Mesodermal cell (in vitro differentiated cells): ENCODE results near the gene SLC22A1. TPM values are rescaled to one million over a fixed set of nuclear protein-coding genes. Genes with fewer than 3 reads are reported as not detected.

Experiments used
- H3K27ac ChIP-seq: 2 replicates; pipeline ENCODE4 v1.7.0; 2013; ENCODE audit warnings: mild to moderate bottlenecking, low read depth, low read length, moderate library complexity; ENCODE audit not compliant: severe bottlenecking
- H3K36me3 ChIP-seq: 2 replicates; pipeline ENCODE4 v1.7.1; 2013; ENCODE audit warnings: mild to moderate bottlenecking, low read length, moderate library complexity; ENCODE audit not compliant: control insufficient read depth, insufficient read depth
- H3K4me1 ChIP-seq: one replicate; pipeline ENCODE4 v1.7.1; 2013; ENCODE audit warnings: mild to moderate bottlenecking, low read length; ENCODE audit not compliant: insufficient read depth, control insufficient read depth, poor library complexity, severe bottlenecking
- H3K4me3 ChIP-seq: 2 replicates; pipeline ENCODE4 v1.7.0; 2013; ENCODE audit warnings: low read length, control low read depth, mild to moderate bottlenecking; ENCODE audit not compliant: insufficient read depth, poor library complexity, severe bottlenecking; ENCODE audit errors: extremely low read depth
- H3K9me3 ChIP-seq: 2 replicates; pipeline ENCODE4 v1.7.1; 2013; ENCODE audit warnings: mild to moderate bottlenecking, low read length, moderate library complexity; ENCODE audit not compliant: control insufficient read depth
- WGBS, 2 experiments: methylation state at CpG; one replicate each; pipeline ENCODE4 v1.1.5; 2013; ENCODE audit warnings: missing lambda C conversion rate in 2 of 2; ENCODE audit not compliant: insufficient coverage in 2 of 2; 5-methylcytosine and 5-hydroxymethylcytosine counted together
- polyA plus RNA-seq, 2 experiments: library from polyadenylated mRNA; stranded (reverse); fragments of 50-300 nt; gene quantifications; one replicate each; pipeline ENCODE4 v1.2.3, GENCODE V29; 2013

Gene SLC22A1
- polyA plus RNA-seq (2013, experiment 1 of 2): not detected
- 0.20 TPM for polyA plus RNA-seq (2013, experiment 2 of 2)

GRCh38 chr6:160121558-160121957 is at the start of gene SLC22A1:
Gene SLC22A1 (plus strand): TSS chr6:160121815. CDS start chr6:160121936, 121 bp downstream.
- Histone ChIP-seq H3K9me3 (peaks cover 5% of the 10 kb centered on the region), H3K4me3 (no peak within 1 kb of the TSS), H3K27ac (no peak within 1 kb of the TSS), H3K4me1 (no peaks in the 10 kb centered on the region), H3K36me3 (peaks cover 9% of the 10 kb centered on the region)
- WGBS, 2 experiments: 94 to 99% methylated on average over 8 of the region's 8 CpGs

DNA sequence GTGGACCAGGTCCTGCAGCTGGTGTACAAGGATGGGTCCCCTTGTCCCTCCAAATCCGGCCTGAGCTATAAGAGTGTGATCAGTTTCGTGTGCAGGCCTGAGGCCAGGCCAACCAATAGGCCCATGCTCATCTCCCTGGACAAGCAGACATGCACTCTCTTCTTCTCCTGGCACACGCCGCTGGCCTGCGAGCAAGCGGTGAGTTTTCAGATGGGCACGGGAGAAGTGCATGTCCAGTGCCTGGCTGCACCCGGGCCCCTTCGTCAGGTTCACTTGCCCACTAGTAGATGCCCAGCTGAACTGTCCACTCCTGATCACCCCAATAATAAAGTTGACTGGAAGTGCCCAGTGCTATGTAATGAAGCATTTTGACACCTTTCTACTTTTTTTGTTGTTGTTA is 48.3 kb upstream of the SLC22A1 start:
- H3K9me3 ChIP-seq: no peaks in the 10 kb centered on the region
- no peaks in the 10 kb centered on the region for H3K4me1 ChIP-seq
- WGBS, 2 experiments: 95 to 99% methylated on average over 9 of the region's 9 CpGs
- H3K4me3 ChIP-seq: no peak overlapping the region
- H3K36me3 ChIP-seq: peaks cover 98% of the 10 kb centered on the region
- no peak overlapping the region for H3K27ac ChIP-seq

DNA sequence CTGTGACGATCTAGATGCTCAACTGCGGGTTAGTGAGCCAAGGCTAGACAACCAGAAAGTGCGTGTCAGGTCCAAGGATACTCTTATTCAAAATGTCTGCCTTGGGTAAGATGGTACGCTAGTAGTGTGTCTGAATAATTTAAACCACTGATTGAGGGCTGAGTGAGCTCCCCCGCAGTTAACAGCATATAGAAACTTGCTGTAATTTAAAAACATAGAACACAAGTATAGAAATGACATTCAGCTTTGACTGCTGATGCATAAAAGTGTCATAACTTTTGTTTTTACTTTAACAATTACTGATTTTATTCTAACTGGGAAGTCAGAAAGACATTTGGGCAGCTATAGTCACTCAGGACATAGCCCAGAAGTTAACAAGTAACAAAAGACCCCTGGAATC is 45.6 kb upstream of the SLC22A1 start:
- Histone ChIP-seq H3K4me1 (no peaks in the 10 kb centered on the region), H3K27ac (no peak overlapping the region), H3K4me3 (no peak overlapping the region), H3K36me3 (peaks cover 97% of the 10 kb centered on the region), H3K9me3 (no peaks in the 10 kb centered on the region)
- 93 to 96% methylated on average over 2 to 4 of the region's 5 CpGs for WGBS, 2 experiments

DNA sequence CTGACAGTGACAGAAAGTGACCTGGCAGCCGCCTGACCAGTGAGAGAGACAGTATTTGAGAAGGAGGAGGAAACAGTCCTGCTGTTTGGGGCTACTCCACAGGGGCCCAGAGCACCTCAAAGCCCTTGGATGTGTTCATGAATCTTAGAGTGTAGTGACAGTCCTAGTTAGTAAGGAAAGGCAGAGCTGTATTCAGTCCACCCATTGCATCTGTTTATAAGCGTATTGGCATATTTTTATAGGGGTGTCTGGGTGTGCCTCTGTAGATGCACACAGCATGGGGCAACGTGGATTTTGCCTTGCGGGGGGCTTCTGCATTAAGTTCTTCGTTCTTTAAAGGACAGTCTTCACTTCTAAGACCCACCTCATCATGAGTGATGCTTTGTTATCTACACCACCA is 44.6 kb upstream of the SLC22A1 start:
- no peak overlapping the region for H3K27ac ChIP-seq
- H3K9me3 ChIP-seq: no peaks in the 10 kb centered on the region
- H3K36me3 ChIP-seq: peaks cover 99% of the 10 kb centered on the region
- 96 to 97% methylated on average over 5 of the region's 5 CpGs for WGBS, 2 experiments
- no peak overlapping the region for H3K4me3 ChIP-seq
- H3K4me1 ChIP-seq: no peaks in the 10 kb centered on the region

- Histone ChIP-seq H3K4me1 (no peaks in the 10 kb centered on the region), H3K27ac (no peak overlapping the region), H3K36me3 (peaks cover 99% of the 10 kb centered on the region), H3K9me3 (no peaks in the 10 kb centered on the region), H3K4me3 (no peak overlapping the region)
- WGBS, 2 experiments: 83 to 100% methylated on average over 1 of the region's 2 CpGs
These were observed 44.1 kb upstream of the SLC22A1 start for GRCh38 chr6:160077526-160077925.

DNA sequence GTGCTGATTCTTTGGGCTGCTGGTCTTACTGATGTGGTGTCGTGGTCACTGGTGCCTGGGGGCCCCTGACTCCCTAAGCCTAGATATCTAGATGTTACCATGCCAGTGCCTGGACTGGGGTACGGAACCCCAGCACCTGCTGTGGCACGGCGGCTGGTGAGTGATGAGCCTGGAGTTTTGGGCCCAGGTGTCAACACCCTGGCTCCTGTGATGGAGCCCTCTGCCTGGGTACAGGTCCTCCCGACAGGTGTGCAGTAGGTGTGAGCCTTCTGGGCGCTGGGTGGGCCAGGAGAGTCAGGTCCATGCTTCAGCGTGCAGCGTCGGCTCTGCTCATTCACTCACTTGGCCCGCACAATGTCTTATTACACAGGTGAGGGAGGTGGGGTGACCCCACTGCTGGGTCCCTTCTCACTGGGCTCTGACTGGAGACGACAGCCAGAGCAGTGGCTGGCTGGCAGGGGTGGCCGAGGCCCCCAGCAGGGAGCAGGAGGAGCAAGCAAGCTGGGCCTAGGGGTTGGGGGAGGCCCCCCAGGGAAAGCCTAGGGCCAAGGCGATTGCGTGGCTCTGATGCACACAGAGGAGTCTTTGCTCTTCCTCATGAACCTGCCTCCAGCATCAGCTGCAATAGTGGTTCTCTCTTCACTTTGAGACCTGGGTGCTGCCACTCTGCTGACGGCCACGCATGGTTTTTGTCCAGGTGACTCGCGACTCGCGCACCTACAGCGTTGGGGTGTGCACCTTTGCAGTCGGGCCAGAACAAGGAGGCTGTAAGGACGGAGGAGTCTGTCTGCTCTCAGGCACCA is 42.5 kb upstream of the SLC22A1 start:
- Histone ChIP-seq H3K36me3 (peaks cover 96% of the 10 kb centered on the region), H3K4me3 (no peak overlapping the region)

GRCh38 chr6:160079686-160080043 is 42.0 kb upstream of the SLC22A1 start:
- WGBS, 2 experiments: 91 to 100% methylated on average over 7 to 12 of the region's 12 CpGs

More for the DNA sequence above, 42.5 kb upstream of the SLC22A1 start:
- no peaks in the 10 kb centered on the region for H3K4me1 ChIP-seq
- 93 to 98% methylated on average over 18 to 23 of the region's 23 CpGs for WGBS, 2 experiments
- no peaks in the 10 kb centered on the region for H3K9me3 ChIP-seq
- no peak overlapping the region for H3K27ac ChIP-seq

GRCh38 chr6:160080097-160080496 is 41.5 kb upstream of the SLC22A1 start:
- Histone ChIP-seq H3K9me3 (no peaks in the 10 kb centered on the region), H3K27ac (no peak overlapping the region), H3K4me1 (no peaks in the 10 kb centered on the region), H3K36me3 (peaks cover 96% of the 10 kb centered on the region), H3K4me3 (no peak overlapping the region)
- WGBS, 2 experiments: 95 to 97% methylated on average over 16 to 17 of the region's 17 CpGs

More at GRCh38 chr6:160079686-160080043, 42.0 kb upstream of the SLC22A1 start:
- no peak overlapping the region for H3K27ac ChIP-seq
- peaks cover 96% of the 10 kb centered on the region for H3K36me3 ChIP-seq
- H3K4me3 ChIP-seq: no peak overlapping the region
- H3K9me3 ChIP-seq: no peaks in the 10 kb centered on the region
- H3K4me1 ChIP-seq: no peaks in the 10 kb centered on the region

DNA sequence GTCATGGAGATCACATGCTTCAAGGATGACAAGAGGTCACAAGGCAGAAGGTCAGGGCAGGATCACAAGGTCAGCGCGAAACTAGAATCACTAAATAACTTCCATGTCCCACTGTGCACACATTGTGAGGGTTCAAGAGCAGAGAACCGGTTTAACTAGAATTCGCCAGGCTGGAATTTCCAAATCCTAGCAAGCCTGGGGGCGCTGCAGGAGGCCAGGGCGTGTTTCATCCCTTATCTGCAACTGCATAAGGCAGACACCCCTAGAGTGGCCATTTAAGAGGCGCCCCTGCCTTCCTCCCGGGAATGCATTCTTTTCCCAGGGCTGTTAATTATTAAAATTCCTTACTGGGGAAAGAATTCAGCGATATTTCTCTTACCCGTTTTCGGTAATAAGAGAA is 40.2 kb upstream of the SLC22A1 start:
- 90 to 96% methylated on average over 7 to 11 of the region's 11 CpGs for WGBS, 2 experiments
- Histone ChIP-seq H3K27ac (no peak overlapping the region), H3K4me1 (no peaks in the 10 kb centered on the region), H3K4me3 (no peak overlapping the region), H3K9me3 (no peaks in the 10 kb centered on the region), H3K36me3 (peaks cover 96% of the 10 kb centered on the region)

GRCh38 chr6:160082627-160083026 is 39.0 kb upstream of the SLC22A1 start:
- Histone ChIP-seq H3K4me1 (no peaks in the 10 kb centered on the region), H3K9me3 (no peaks in the 10 kb centered on the region), H3K4me3 (no peak overlapping the region), H3K27ac (no peak overlapping the region), H3K36me3 (peaks cover 93% of the 10 kb centered on the region)
- 96 to 97% methylated on average over 4 to 5 of the region's 8 CpGs for WGBS, 2 experiments

- Histone ChIP-seq H3K4me1 (no peaks in the 10 kb centered on the region), H3K9me3 (no peaks in the 10 kb centered on the region), H3K36me3 (peaks cover 88% of the 10 kb centered on the region), H3K27ac (no peak overlapping the region), H3K4me3 (no peak overlapping the region)
- WGBS, 2 experiments: 90 to 95% methylated on average over 14 to 16 of the region's 18 CpGs
These were observed 37.3 kb upstream of the SLC22A1 start for GRCh38 chr6:160084198-160084776.
